Tibial artery (tissue), 4 donors: Measurements from ENCODE around the gene TMEM94.

Source experiments
- DNase-seq, 2 donors: peaks; one replicate each; pipeline ENCODE4 v3.0.0-alpha.2; 2019
- H3K27ac ChIP-seq, 2 donors: fragments of 200-600 bp; sonication (generic) in 1 of 2; 1 replicate in 1 of 2; 2 replicates in 1 of 2; pipeline ENCODE4 v1.5.1; 2018 to 2019; ENCODE audit warnings: mild to moderate bottlenecking in 1 of 2
- H3K27me3 ChIP-seq, 2 donors: fragments of 200-600 bp; sonication (generic) in 1 of 2; one replicate each; pipeline versions ENCODE4 v1.5.1 to v1.6.0; 2016 to 2019
- H3K36me3 ChIP-seq, 3 donors: fragments of 200-600 bp; sonication (generic) in 2 of 3; one replicate each; pipeline ENCODE4 v1.5.1; 2016 to 2019; ENCODE audit warnings: mild to moderate bottlenecking in 2 of 3
- H3K4me1 ChIP-seq, 4 donors: fragments of 200-600 bp; sonication (generic) in 2 of 4; 1 replicate in 3 of 4; 2 replicates in 1 of 4; pipeline ENCODE4 v1.5.1; 2016 to 2019
- H3K4me3 ChIP-seq, 2 donors: fragments of 200-600 bp; sonication (generic) in 1 of 2; 1 replicate in 1 of 2; 2 replicates in 1 of 2; pipeline ENCODE4 v1.5.1; 2018 to 2019; ENCODE audit warnings: mild to moderate bottlenecking in 2 of 2
- H3K9me3 ChIP-seq, 3 donors: fragments of 200-600 bp; sonication (generic) in 1 of 3; one replicate each; pipeline ENCODE4 v1.5.1; 2016 to 2019
- intact Hi-C: fragments of 100-400 bp; cut with DNase I; formaldehyde crosslinking; loops from one replicate; pipeline ENCODE4 v1.15.0; 2023; ENCODE audit warnings: low total_unique reads
- TF ChIP-seq, protein P1 (sequence below), 2 experiments: fragments of 200-600 bp in 1 of 2; fragments of 450-650 bp in 1 of 2; IDR thresholded peaks; one replicate each; pipeline ENCODE4 v1.5.1; 2017 to 2019; ENCODE audit warnings: antibody characterized with exemption in 2 of 2, mild to moderate bottlenecking in 1 of 2, moderate library complexity in 1 of 2

The TMEM94 gene

DNA sequence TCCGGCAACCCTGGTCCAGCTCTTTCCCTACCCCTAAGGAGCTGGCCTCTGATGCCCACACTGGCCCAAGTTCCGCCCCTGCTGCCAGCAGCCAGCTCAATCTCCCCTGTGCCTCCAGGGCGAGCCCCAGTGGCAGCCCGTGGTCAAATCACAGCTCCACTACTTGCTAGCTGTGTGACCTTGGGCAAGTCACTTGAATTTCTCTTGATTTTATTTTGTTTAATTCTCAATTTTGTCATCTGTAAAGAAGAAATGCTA lies 48.6 kb downstream of the TMEM94 start:
- TF ChIP-seq, protein P1, sequence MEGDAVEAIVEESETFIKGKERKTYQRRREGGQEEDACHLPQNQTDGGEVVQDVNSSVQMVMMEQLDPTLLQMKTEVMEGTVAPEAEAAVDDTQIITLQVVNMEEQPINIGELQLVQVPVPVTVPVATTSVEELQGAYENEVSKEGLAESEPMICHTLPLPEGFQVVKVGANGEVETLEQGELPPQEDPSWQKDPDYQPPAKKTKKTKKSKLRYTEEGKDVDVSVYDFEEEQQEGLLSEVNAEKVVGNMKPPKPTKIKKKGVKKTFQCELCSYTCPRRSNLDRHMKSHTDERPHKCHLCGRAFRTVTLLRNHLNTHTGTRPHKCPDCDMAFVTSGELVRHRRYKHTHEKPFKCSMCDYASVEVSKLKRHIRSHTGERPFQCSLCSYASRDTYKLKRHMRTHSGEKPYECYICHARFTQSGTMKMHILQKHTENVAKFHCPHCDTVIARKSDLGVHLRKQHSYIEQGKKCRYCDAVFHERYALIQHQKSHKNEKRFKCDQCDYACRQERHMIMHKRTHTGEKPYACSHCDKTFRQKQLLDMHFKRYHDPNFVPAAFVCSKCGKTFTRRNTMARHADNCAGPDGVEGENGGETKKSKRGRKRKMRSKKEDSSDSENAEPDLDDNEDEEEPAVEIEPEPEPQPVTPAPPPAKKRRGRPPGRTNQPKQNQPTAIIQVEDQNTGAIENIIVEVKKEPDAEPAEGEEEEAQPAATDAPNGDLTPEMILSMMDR (IDR thresholded peaks at IDR 0.05), result no peak
- no peak for DNase-seq
- intact Hi-C loops, result no loop called here
- H3K9me3 ChIP-seq, result no peaks in the 10 kb centered on the region
- H3K27ac ChIP-seq, result no peak overlapping the region
- H3K4me1 ChIP-seq, result peaks cover 0 to 46% (median 29%) of the 10 kb centered on the region in 4 donors
- no peak overlapping the region for H3K4me3 ChIP-seq
- peaks cover 17 to 92% (median 57%) of the 10 kb centered on the region in 3 donors for H3K36me3 ChIP-seq
- H3K27me3 ChIP-seq, result no peaks in the 10 kb centered on the region

DNA sequence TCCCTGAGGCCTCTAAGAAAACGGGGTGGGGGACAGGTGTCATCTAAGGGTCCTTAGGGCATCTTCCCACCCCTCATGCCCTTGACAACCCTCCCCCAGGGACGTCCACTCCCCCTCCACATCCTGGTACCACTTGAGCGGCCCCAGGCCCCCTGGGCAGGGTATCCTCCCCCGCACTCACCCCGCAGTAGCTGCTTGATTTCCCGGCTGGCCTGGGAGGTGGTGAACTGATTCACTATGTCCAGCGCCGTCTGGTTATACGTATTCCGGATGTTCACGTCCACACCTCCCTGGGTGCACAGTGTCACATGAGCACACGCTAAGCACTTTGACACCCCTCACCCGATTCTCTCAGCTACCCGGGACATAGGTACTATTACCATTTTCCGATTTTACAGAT lies 49.2 kb downstream of the TMEM94 start:
- peaks cover 0 to 48% (median 32%) of the 10 kb centered on the region in 4 donors for H3K4me1 ChIP-seq
- intact Hi-C loops, result no loop called here

DNA sequence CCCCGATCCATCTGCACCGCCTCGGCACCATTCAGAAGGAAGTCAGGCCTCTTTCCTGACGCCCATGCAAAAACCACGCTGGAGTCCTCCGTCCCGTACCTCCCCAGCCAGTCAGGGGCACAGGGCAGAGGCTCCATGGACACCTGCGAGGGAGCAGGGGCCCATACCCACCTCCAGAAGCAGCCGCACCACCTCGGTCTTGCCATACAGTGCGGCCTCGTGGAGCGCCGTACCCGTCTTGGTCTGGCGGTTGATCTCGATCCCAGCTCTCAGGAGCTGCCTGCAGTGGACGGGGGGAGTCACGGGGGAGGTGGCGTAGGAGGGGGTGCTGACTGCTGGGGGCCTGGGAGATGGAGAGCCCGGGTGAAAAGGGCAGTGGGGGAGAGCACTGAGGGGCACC lies 49.7 kb downstream of the TMEM94 start:
- Histone ChIP-seq H3K4me3 (no peak overlapping the region), H3K27me3 (no peaks in the 10 kb centered on the region), H3K9me3 (no peaks in the 10 kb centered on the region), H3K4me1 (peaks cover 0 to 47% (median 35%) of the 10 kb centered on the region in 4 donors), H3K36me3 (peaks cover 11 to 84% (median 50%) of the 10 kb centered on the region in 3 donors), H3K27ac (no peak overlapping the region)
- TF ChIP-seq, protein P1 (IDR thresholded peaks at IDR 0.05), result no peak
- no peak for DNase-seq
- intact Hi-C loops, result no loop called here

More for the DNA sequence above, 49.2 kb downstream of the TMEM94 start:
- DNase-seq, result no peak
- Histone ChIP-seq H3K27ac (no peak overlapping the region), H3K4me3 (no peak overlapping the region), H3K27me3 (no peaks in the 10 kb centered on the region), H3K36me3 (peaks cover 12 to 89% (median 51%) of the 10 kb centered on the region in 3 donors), H3K9me3 (no peaks in the 10 kb centered on the region)
- TF ChIP-seq, protein P1 (IDR thresholded peaks at IDR 0.05), result no peak

DNA sequence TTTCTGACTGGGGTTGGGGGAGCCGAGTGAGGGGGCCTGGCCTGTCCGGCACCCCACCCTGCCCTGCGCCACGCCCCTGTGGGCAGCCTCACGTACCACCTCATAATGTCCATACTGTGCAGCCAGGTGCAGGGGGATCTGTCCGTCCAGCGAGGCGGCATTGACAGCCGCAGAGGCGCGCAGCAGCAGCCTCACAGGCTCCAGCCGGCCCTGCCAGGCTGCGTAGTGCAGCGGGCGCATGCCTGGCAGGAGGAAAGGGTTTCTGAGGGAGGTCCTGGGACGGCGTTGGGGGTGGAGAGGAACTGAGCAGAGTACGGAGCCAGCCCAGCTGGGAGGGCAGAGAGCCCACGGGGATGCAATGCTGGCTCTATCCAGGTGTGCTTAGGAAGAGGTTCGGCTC lies 50.5 kb downstream of the TMEM94 start:
- no peak overlapping the region for H3K27ac ChIP-seq
- H3K27me3 ChIP-seq, result no peaks in the 10 kb centered on the region
- TF ChIP-seq, protein P1 (IDR thresholded peaks at IDR 0.05), result no peak
- DNase-seq, result no peak
- intact Hi-C loops, result no loop called here
- peaks cover 0 to 47% (median 37%) of the 10 kb centered on the region in 4 donors for H3K4me1 ChIP-seq
- H3K36me3 ChIP-seq, result peaks cover 11 to 78% (median 50%) of the 10 kb centered on the region in 3 donors
- H3K4me3 ChIP-seq, result no peak overlapping the region
- H3K9me3 ChIP-seq, result no peaks in the 10 kb centered on the region

DNA sequence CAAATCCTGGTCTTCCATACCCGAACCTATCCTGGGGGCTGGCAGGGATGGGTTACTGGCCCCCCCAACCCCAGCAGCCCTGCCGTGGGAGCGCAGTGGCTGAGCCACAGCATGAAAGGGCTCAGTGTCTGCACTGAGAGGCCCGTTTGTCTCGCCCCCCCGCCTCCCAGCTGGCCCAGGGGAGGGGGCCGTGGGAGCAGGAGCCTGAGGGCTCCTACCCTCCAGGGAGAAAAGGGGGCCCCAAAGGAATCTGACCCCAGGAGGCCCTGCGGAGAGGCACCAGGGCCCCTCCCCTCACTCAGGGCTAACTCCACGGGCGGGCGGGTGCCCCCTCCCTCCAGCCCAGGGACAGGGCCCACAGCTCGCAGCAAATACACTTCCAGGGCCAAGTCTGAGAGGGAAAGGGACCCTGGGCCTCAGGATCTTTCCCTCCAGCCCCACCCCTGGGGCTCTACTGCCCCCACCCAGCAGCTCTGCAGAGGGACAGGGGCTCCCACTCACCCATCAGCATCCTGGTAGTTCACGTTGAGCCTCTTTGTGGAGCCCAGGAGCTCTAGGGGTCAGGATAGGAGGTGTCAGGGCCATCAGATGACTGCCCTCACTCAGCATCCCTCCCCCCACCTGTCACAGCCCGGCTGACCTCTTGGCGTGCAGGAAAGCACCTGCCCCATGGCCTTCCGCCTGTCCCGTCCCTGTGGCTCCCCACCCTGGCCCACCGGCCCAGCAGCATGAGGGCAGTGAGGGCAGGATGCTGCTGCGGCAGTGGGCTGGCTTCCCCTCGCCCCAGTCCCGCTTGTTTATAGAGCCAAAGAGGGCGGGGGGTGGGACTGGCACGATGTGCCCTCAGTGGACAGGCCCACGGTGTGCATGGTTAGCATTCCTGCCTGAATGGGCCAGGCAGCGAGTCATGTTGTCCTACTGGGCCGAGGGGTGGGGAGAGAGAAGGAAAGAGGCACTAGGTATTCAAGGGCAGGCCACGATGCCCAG lies 51.6 kb downstream of the TMEM94 start:
- H3K27ac ChIP-seq, result peak overlapping the region; percentile 48 to 93
- TF ChIP-seq, protein P1 (IDR thresholded peaks at IDR 0.05), result no peak

More for the DNA sequence above, 51.6 kb downstream of the TMEM94 start:
- Histone ChIP-seq H3K4me1 (peaks cover 0 to 53% (median 43%) of the 10 kb centered on the region in 4 donors), H3K36me3 (peaks cover 11 to 67% (median 41%) of the 10 kb centered on the region in 3 donors), H3K27me3 (no peaks in the 10 kb centered on the region), H3K4me3 (no peak overlapping the region), H3K9me3 (no peaks in the 10 kb centered on the region)
- intact Hi-C loops, result no loop called here
- DNase-seq, result no peak
